Measurements from ENCODE around the gene METTL16.

DNA sequence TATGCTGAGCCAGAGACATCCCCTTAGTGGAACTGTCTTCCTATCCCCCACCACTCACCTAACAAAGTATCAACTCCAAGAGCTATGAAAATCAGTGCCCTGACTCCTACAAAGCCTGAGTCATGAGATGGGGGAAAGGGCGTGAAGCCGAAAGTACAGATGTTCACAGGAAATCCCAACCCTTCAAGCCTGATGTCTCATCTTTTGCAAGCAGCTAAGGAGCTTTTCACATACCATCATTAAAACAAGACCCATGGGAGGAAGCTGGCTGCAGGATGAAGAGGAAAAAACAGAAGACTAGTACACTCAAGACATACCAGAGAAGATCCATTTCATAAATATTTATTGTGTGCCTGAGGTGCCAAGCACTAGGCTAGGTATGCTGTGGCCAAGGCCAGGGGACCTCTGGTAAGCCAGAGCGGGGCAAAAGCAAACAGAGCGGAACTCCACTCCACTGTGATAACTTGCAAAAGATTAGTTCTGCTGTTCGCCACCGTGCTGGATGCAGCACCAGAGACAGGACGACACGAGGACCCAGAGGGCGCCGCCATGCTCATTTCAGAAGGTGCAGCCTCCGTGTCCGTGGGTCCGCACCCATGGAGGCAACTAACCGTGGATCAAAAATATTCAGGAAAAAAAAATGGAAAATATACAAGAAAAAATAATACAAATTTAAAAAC is 106.3 kb downstream of the METTL16 start:
- TF ChIP-seq, protein P1, sequence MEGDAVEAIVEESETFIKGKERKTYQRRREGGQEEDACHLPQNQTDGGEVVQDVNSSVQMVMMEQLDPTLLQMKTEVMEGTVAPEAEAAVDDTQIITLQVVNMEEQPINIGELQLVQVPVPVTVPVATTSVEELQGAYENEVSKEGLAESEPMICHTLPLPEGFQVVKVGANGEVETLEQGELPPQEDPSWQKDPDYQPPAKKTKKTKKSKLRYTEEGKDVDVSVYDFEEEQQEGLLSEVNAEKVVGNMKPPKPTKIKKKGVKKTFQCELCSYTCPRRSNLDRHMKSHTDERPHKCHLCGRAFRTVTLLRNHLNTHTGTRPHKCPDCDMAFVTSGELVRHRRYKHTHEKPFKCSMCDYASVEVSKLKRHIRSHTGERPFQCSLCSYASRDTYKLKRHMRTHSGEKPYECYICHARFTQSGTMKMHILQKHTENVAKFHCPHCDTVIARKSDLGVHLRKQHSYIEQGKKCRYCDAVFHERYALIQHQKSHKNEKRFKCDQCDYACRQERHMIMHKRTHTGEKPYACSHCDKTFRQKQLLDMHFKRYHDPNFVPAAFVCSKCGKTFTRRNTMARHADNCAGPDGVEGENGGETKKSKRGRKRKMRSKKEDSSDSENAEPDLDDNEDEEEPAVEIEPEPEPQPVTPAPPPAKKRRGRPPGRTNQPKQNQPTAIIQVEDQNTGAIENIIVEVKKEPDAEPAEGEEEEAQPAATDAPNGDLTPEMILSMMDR (IDR thresholded peaks at IDR 0.05; ENCODE audit: poor library complexity), result no peak
- no peak for TF ChIP-seq EZH2phosphoT487 (IDR thresholded peaks at IDR 0.05; ENCODE audit: low read depth, severe bottlenecking, unreplicated experiment)
